Gastrocnemius medialis (tissue), 4 donors: ENCODE results near the gene PPCDC. TPM values are rescaled to one million over a fixed set of nuclear protein-coding genes. Genes with fewer than 3 reads are reported as not detected.

ENCODE experiments used
- ATAC-seq, 2 donors: fragments of 150-250 bp; one replicate each; pipeline ENCODE4 v1.9.1; 2016
- DNase-seq, 2 donors: peaks; one replicate each; pipeline ENCODE4 v3.0.0-alpha.2; 2019
- H3K27ac ChIP-seq, 4 donors: fragments of 200-600 bp; sonication (generic); 1 replicate in 1 of 4; 2 replicates in 3 of 4; pipeline ENCODE4 v1.5.1; 2016 to 2018; ENCODE audit warnings: mild to moderate bottlenecking in 2 of 4, moderate library complexity in 1 of 4
- H3K27me3 ChIP-seq, 3 donors: fragments of 200-600 bp; sonication (generic) in 2 of 3; 1 replicate in 1 of 3; 2 replicates in 2 of 3; pipeline versions ENCODE4 v1.5.1 to v1.6.0; 2016 to 2019; ENCODE audit warnings: mild to moderate bottlenecking in 1 of 3, moderate library complexity in 1 of 3
- H3K36me3 ChIP-seq, 2 donors: fragments of 200-600 bp; sonication (generic) in 1 of 2; one replicate each; pipeline ENCODE4 v1.5.1; 2017 to 2018
- H3K4me1 ChIP-seq, 2 donors: fragments of 200-600 bp; sonication (generic) in 1 of 2; one replicate each; pipeline ENCODE4 v1.5.1; 2016 to 2017; ENCODE audit warnings: mild to moderate bottlenecking in 2 of 2
- H3K4me3 ChIP-seq, 4 donors: fragments of 200-600 bp; sonication (generic) in 3 of 4; 1 replicate in 1 of 4; 2 replicates in 3 of 4; pipeline ENCODE4 v1.5.1; 2016 to 2019; ENCODE audit warnings: mild to moderate bottlenecking in 2 of 4
- H3K9me3 ChIP-seq, 3 donors: fragments of 200-600 bp; sonication (generic) in 2 of 3; 1 replicate in 1 of 3; 2 replicates in 2 of 3; pipeline ENCODE4 v1.5.1; 2016 to 2019
- CTCF ChIP-seq, 5 experiments: fragments of 450-650 bp in 3 of 5; fragments of 200-600 bp in 2 of 5; sonication (generic) in 2 of 5; IDR thresholded peaks in 4 of 5; conservative IDR thresholded peaks in 1 of 5; 1 replicate in 4 of 5; 2 replicates in 1 of 5; pipeline ENCODE4 v1.5.1; 2016 to 2019; ENCODE audit warnings: antibody characterized with exemption in 5 of 5, mild to moderate bottlenecking in 3 of 5, moderate library complexity in 3 of 5
- POLR2A ChIP-seq, 2 donors: fragments of 450-650 bp; IDR thresholded peaks; one replicate each; pipeline ENCODE4 v1.6.1; 2017; ENCODE audit warnings: antibody characterized with exemption in 2 of 2, mild to moderate bottlenecking in 2 of 2, moderate library complexity in 2 of 2
- in situ Hi-C, 4 donors: fragments of 200-750 bp; cut with MboI; loops; one replicate each; pipeline versions ENCODE4 v1.15.0 to v1.8.0; 2017; ENCODE audit warnings: low sequenced_read_pairs in 4 of 4
- intact Hi-C: fragments of 100-400 bp; cut with DNase I; formaldehyde crosslinking; loops from one replicate; pipeline ENCODE4 v1.15.1; 2023; ENCODE audit warnings: low total_unique reads
- total RNA-seq, 4 donors: library from RNA; depleted of rRNA; stranded (reverse); fragments of >200 nt; gene quantifications; one replicate each; pipeline versions ENCODE4 v1.1.0 to v1.2.3, GENCODE V29; 2016

Gene PPCDC
- total RNA-seq, 4 donors from 2014 or later: 5.5 to 20.2 (median 11.9) TPM

GRCh38 chr15:74995779-74996765, 27.3 kb upstream of the PPCDC start:
- TF ChIP-seq CTCF (IDR thresholded peaks at IDR 0.05 in 4 of 5, conservative IDR thresholded peaks at IDR 0.05 in 1 of 5) (no peak), POLR2A (IDR thresholded peaks at IDR 0.05) (no peak)
- in situ Hi-C loops (no loop called here), intact Hi-C loops (no loop called here)
- Histone ChIP-seq H3K9me3 (no peaks in the 10 kb centered on the region), H3K4me1 (peaks cover 4 to 10% of the 10 kb centered on the region in 2 donors), H3K27ac (no peak overlapping the region), H3K4me3 (peak overlapping the region; percentile 48 to 56 (median 52)), H3K36me3 (no peaks in the 10 kb centered on the region), H3K27me3 (peaks cover 23 to 34% (median 26%) of the 10 kb centered on the region in 3 donors)
- ATAC-seq (no peak), DNase-seq (no peak)

- no peaks in the 10 kb centered on the region for H3K9me3 ChIP-seq
- H3K27me3 ChIP-seq: peaks cover 23 to 30% (median 26%) of the 10 kb centered on the region in 3 donors
- H3K27ac ChIP-seq: no peak overlapping the region
- DNase-seq (no peak), ATAC-seq (no peak)
- H3K4me1 ChIP-seq: peaks cover 4 to 10% of the 10 kb centered on the region in 2 donors
- in situ Hi-C loops (no loop called here), intact Hi-C loops (no loop called here)
- H3K4me3 ChIP-seq: no peak overlapping the region
- no peak for TF ChIP-seq CTCF (IDR thresholded peaks at IDR 0.05 in 4 of 5, conservative IDR thresholded peaks at IDR 0.05 in 1 of 5)
- no peak for TF ChIP-seq POLR2A (IDR thresholded peaks at IDR 0.05)
- H3K36me3 ChIP-seq: no peaks in the 10 kb centered on the region
These were observed 26.2 kb upstream of the PPCDC start for GRCh38 chr15:74997141-74997540.

- Histone ChIP-seq H3K27ac (no peak overlapping the region), H3K36me3 (no peaks in the 10 kb centered on the region), H3K27me3 (peaks cover 23 to 30% (median 26%) of the 10 kb centered on the region in 3 donors), H3K4me1 (peaks cover 4 to 10% of the 10 kb centered on the region in 2 donors), H3K4me3 (no peak overlapping the region), H3K9me3 (no peaks in the 10 kb centered on the region)
- DNase-seq (no peak), ATAC-seq (no peak)
- no peak for TF ChIP-seq POLR2A (IDR thresholded peaks at IDR 0.05)
- TF ChIP-seq CTCF (IDR thresholded peaks at IDR 0.05 in 4 of 5, conservative IDR thresholded peaks at IDR 0.05 in 1 of 5): no peak
- in situ Hi-C loops (no loop called here), intact Hi-C loops (no loop called here)
These were observed 25.8 kb upstream of the PPCDC start for GRCh38 chr15:74997543-74997942.

- Histone ChIP-seq H3K36me3 (no peaks in the 10 kb centered on the region), H3K4me3 (no peak overlapping the region), H3K4me1 (peaks cover 0 to under 1% of the 10 kb centered on the region in 2 donors), H3K27ac (no peak overlapping the region), H3K27me3 (peaks cover 16 to 22% (median 17%) of the 10 kb centered on the region in 3 donors), H3K9me3 (no peaks in the 10 kb centered on the region)
- ATAC-seq: no peak
- intact Hi-C loops (no loop called here), in situ Hi-C loops (no loop called here)
- no peak for DNase-seq
- no peak for TF ChIP-seq POLR2A (IDR thresholded peaks at IDR 0.05)
- TF ChIP-seq CTCF (IDR thresholded peaks at IDR 0.05 in 4 of 5, conservative IDR thresholded peaks at IDR 0.05 in 1 of 5): no peak
These were observed 22.1 kb upstream of the PPCDC start for GRCh38 chr15:75001310-75001709.
